A549 (cell line): ENCODE data around the gene MIA. TPM values are rescaled to one million over a fixed set of nuclear protein-coding genes. Genes with fewer than 3 reads are reported as not detected.
A peak's percentile ranks its signal among the peaks of the same experiment; 100 is the strongest.
"Not testable (repeated sequence)": the region's sequence is repeated elsewhere in the genome, so short reads cannot be mapped to it uniquely, and the experiment has no call there.

Source experiments
- ATAC-seq, 2 experiments: fragments of 200-7000 bp in 1 of 2; fragments of >200 bp in 1 of 2; cut with Nextera tagmentation in 1 of 2; cut with Tn5 transposase in 1 of 2; 3 replicates each; pipeline versions ENCODE4 v1.8.0 to v1.9.1; 2018 to 2020; ENCODE audit warnings: mild to moderate bottlenecking in 1 of 2, moderate library complexity in 1 of 2
- CTCF ChIA-PET: fragments of 300-600 bp; sonication (Branson Sonifier 250); formaldehyde crosslinking; extraction: SDS; loops from one replicate; lab custom pipeline; 2021; ENCODE audit warnings: antibody characterized with exemption, inconsistent platforms; lab: Yijun Ruan, JAX
- POLR2A ChIA-PET: fragments of 350-600 bp; formaldehyde crosslinking; extraction: SDS; loops from one replicate; lab custom pipeline; 2021; ENCODE audit warnings: antibody characterized with exemption, inconsistent platforms; lab: Yijun Ruan, JAX
- DNase-seq, 2 experiments: peaks; one replicate each; pipeline versions ENCODE4 v3.0.0 to v3.0.0-alpha.2; 2011 to 2016; ENCODE audit warnings: low read depth in 1 of 2, low spot score in 1 of 2
- FAIRE-seq: peaks from 2 replicates; lab custom pipeline; 2011; peaks lifted over from hg19 to GRCh38; lab: Jason Lieb, UNC
- H3K27ac ChIP-seq, 2 experiments: fragments of >200 bp; sonication (Bioruptor Twin); formaldehyde crosslinking; 3 replicates each; pipeline ENCODE4 v1.5.1; 2016 to 2017
- H3K4me1 ChIP-seq: fragments of >200 bp; sonication (Bioruptor Twin); formaldehyde crosslinking; 3 replicates; pipeline ENCODE4 v1.6.1; 2016
- H3K4me2 ChIP-seq: fragments of >200 bp; sonication (Bioruptor Twin); formaldehyde crosslinking; 3 replicates; pipeline ENCODE4 v1.6.1; 2016
- H3K4me3 ChIP-seq: fragments of >200 bp; sonication (Bioruptor Twin); formaldehyde crosslinking; 3 replicates; pipeline ENCODE4 v1.5.1; 2016
- H3K9me3 ChIP-seq: fragments of >200 bp; sonication (Bioruptor Twin); formaldehyde crosslinking; 3 replicates; pipeline ENCODE4 v1.6.1; 2016
- FOXS1 ChIP-seq: fragments of 250-450 bp; sonication (Bioruptor Pico); IDR thresholded peaks from 2 replicates; pipeline ENCODE4 v1.5.0; 2020; ENCODE audit warnings: mild to moderate bottlenecking, moderate library complexity
- JUN ChIP-seq, 2 experiments: fragments of >200 bp; sonication (Bioruptor Twin); formaldehyde crosslinking; IDR thresholded peaks; 2 replicates in 1 of 2; 3 replicates in 1 of 2; pipeline ENCODE4 v1.6.1; 2016 to 2017
- KDM1A ChIP-seq: fragments of 200-600 bp; sonication (generic); IDR thresholded peaks from 2 replicates; pipeline ENCODE4 v1.6.1; 2016; ENCODE audit warnings: low read depth, mild to moderate bottlenecking
- KDM5A ChIP-seq: fragments of 200-600 bp; sonication (generic); IDR thresholded peaks from 2 replicates; pipeline ENCODE4 v1.6.1; 2016; ENCODE audit warnings: antibody characterized with exemption, mild to moderate bottlenecking
- MAFK ChIP-seq: fragments of 450-650 bp; IDR thresholded peaks from 2 replicates; pipeline ENCODE4 v1.6.1; 2014; ENCODE audit not compliant: partially characterized antibody
- NFE2L2 ChIP-seq: fragments of 150-350 bp; conservative IDR thresholded peaks from 2 replicates; pipeline ENCODE4 v1.6.1; 2014; ENCODE audit warnings: low read length
- NR3C1 ChIP-seq: fragments of >200 bp; sonication (Bioruptor Twin); formaldehyde crosslinking; IDR thresholded peaks from 3 replicates; pipeline ENCODE4 v1.6.1; 2017
- PHF8 ChIP-seq: fragments of 200-600 bp; sonication (generic); IDR thresholded peaks from 2 replicates; pipeline ENCODE4 v1.6.1; 2016; ENCODE audit warnings: low read depth, mild to moderate bottlenecking, antibody characterized with exemption, moderate library complexity, borderline replicate concordance
- POLR2A ChIP-seq: IDR thresholded peaks from 2 replicates; pipeline ENCODE4 v1.6.1; 2012; ENCODE audit warnings: mild to moderate bottlenecking, low read length
- RAD21 ChIP-seq, 2 experiments: fragments of >200 bp in 1 of 2; sonication (Bioruptor Twin) in 1 of 2; formaldehyde crosslinking in 1 of 2; IDR thresholded peaks in 1 of 2; conservative IDR thresholded peaks in 1 of 2; 2 replicates in 1 of 2; 3 replicates in 1 of 2; pipeline ENCODE4 v1.6.1; 2012 to 2018; ENCODE audit warnings: inconsistent platforms in 1 of 2
- RFX5 ChIP-seq: fragments of 450-650 bp; IDR thresholded peaks from 2 replicates; pipeline ENCODE4 v1.7.1; 2014; ENCODE audit warnings: antibody characterized with exemption, mild to moderate bottlenecking, moderate library complexity
- SREBF2 ChIP-seq: fragments of 450-650 bp; IDR thresholded peaks from 2 replicates; pipeline ENCODE4 v1.6.1; 2014; ENCODE audit warnings: mild to moderate bottlenecking, moderate library complexity
- TFCP2L1 ChIP-seq: fragments of 250-450 bp; sonication (Bioruptor Pico); IDR thresholded peaks from 2 replicates; pipeline ENCODE4 v1.5.0; 2021; ENCODE audit warnings: mild to moderate bottlenecking
- WGBS: methylation state at CpG from one replicate; pipeline ENCODE4 v1.1.6; 2017; ENCODE audit errors: missing lambda C conversion rate; 5-methylcytosine and 5-hydroxymethylcytosine counted together
- polyA plus RNA-seq, 4 experiments: library from polyadenylated mRNA; depleted of rRNA in 3 of 4; stranded (reverse); fragments of >200 nt; fragmentation: RNase III in 1 of 4; extraction: RNeasy Plus Mini Kit Qiagen cat#74134 plus additional on column Dnase treatment in 1 of 4; gene quantifications; 2 replicates in 3 of 4; 3 replicates in 1 of 4; pipeline ENCODE4 v1.2.3, GENCODE V29; 2011 to 2017
- TF ChIP-seq, protein P1 (sequence below): IDR thresholded peaks from 2 replicates; pipeline ENCODE4 v1.6.1; 2012
- TF ChIP-seq, protein P2 (sequence below): fragments of 450-650 bp; IDR thresholded peaks from 2 replicates; pipeline ENCODE4 v1.6.1; 2014; ENCODE audit warnings: antibody characterized with exemption
- TF ChIP-seq, protein P3 (sequence below): fragments of 200-600 bp; sonication (generic); IDR thresholded peaks from 2 replicates; pipeline ENCODE4 v1.6.1; 2016; ENCODE audit warnings: antibody characterized with exemption, mild to moderate bottlenecking, moderate library complexity

MIA gene
- polyA plus RNA-seq, 2 of the 4 experiments (the other 2 are of a cell fraction) = not detected

DNA sequence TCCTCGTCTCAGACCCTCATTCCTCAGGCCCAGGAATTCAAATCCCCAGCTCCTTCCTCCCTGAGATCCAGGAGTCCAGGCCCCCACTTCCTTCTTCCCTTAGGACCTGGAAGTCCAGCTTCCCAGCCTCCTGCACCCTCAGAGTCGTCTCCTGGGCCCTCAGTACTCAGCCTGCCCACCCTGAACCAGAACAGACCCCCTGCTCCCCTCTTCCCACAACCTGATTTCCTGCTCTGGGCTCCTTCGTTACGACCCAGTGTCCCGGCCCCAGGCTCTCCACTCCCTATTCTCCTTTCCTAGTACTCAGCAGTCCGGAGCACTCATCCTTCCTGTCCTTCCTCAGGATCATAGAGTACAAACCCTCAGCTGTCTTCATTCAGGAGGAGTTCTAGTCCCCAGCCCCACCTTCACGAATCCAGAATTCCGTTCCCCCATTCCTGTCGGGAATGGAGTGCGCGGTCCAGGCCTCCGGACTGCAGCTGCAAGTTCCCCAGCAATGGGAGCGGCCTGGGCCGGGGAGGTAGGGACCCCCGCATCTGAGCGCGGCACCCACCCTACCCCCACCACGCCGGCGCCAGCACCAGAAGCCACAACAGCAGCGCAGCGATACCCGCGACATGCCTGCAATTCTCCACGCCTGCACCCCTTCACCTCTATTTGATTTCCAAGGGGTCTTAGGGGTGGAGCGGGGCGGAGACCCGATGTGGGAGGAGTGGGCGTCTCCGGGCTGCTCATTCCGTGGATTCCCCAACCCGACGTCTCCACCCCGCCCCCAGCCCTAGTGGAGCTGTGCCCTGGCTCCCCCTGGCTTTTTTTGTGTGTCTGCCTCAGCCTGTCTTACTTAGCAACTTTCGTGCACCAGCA is 36.4 kb downstream of the MIA start:
- POLR2A ChIA-PET = interaction anchor here (1.3 kb wide), 1 partner anchor 33 kb away, joined by 6 read pairs; the partner anchor contains the start of gene RAB4B
- no peak for DNase-seq
- Histone ChIP-seq H3K4me2 (peak overlapping the region; percentile 54), H3K9me3 (no peaks in the 10 kb centered on the region), H3K4me3 (no peak overlapping the region), H3K4me1 (peaks cover 15% of the 10 kb centered on the region)
- no peak for FAIRE-seq
- TF ChIP-seq FOXS1 (CRISPR knock-in tag) (no peak), TFCP2L1 (no peak), JUN (IDR thresholded peaks at IDR 0.05) (0 out of 5 replicates have a peak, but pooled peaks of 1 of the 2 experiments have one; percentile 12)
- TF ChIP-seq, protein P1, sequence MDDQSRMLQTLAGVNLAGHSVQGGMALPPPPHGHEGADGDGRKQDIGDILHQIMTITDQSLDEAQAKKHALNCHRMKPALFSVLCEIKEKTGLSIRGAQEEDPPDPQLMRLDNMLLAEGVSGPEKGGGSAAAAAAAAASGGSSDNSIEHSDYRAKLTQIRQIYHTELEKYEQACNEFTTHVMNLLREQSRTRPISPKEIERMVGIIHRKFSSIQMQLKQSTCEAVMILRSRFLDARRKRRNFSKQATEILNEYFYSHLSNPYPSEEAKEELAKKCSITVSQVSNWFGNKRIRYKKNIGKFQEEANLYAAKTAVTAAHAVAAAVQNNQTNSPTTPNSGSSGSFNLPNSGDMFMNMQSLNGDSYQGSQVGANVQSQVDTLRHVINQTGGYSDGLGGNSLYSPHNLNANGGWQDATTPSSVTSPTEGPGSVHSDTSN = no peak
- TF ChIP-seq, all 56 proteins: peak for 1
- WGBS = 89% methylated on average over 35 of the region's 35 CpGs
- CTCF ChIA-PET = interaction anchor here (0.7 to 1.5 kb wide), 7 partner anchors 8 to 453 kb away, joined by 3 to 8 read pairs (median 4); partner anchors contain the start of gene EGLN2
- peak overlapping the region; percentile 25 to 50; a peak in 4 of 6 replicates for H3K27ac ChIP-seq
- no peak for ATAC-seq

DNA sequence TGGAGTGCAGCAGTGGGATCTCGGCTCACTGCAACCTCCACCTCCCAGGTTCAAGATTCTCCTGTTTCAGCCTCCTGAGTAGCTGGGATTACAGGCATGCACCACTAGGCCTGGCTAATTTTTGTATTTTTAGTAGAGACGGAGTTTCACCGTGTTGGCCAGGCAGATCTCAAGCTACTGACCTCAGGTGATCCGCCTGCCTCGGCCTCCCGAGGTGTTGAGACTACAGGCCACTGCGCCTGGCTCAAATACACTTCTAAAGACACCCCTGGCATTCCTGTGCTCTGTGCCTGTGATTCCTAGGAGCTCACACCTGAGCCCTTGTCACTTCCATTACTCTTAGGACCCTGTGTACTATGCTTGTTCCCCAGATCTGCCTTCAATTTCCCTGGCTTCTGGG is 37.2 kb downstream of the MIA start:
- POLR2A ChIA-PET, H3K4me3 ChIP-seq, H3K4me2 ChIP-seq, ATAC-seq, H3K9me3 ChIP-seq, DNase-seq, FAIRE-seq, H3K4me1 ChIP-seq: not testable (repeated sequence)
- CTCF ChIA-PET = interaction anchor here (0.9 to 1.5 kb wide), 4 partner anchors 14 to 178 kb away, joined by 4 to 8 read pairs (median 5); partner anchors contain the start of gene EGLN2
- WGBS = 95% methylated on average over 7 of the region's 7 CpGs
- peak overlapping the region in 1 of 2 experiments; percentile 35; a peak in 2 of 6 replicates for H3K27ac ChIP-seq

DNA sequence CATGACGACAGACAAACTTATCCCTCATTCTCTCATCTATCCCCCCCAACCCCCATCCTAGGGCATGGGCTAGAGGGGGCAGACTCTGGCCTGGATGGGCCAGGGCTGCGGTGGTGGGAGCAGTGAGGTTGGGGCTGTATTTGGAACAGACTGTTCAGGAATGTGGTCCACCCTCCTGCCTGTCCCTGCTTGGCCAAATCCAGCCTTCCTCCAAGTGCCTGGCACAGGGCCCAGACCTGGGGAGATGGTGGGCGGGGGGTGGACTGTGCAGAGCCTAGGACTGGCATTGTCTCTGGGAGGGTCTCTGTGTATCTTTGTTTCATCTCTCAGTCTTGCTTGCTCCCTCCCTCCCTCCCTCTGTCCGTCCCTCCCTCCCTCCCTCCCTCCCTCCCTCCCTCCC is 37.9 kb downstream of the MIA start:
- Histone ChIP-seq H3K4me1 (peaks cover 9% of the 10 kb centered on the region; the same call in 2 of the 3 replicates), H3K4me3 (no peak overlapping the region), H3K27ac (peak overlapping the region; percentile 12 to 35; a peak in 2 of 6 replicates), H3K4me2 (no peak overlapping the region), H3K9me3 (no peaks in the 10 kb centered on the region)
- FAIRE-seq = no peak
- no peak for DNase-seq
- CTCF ChIA-PET = interaction anchor here (1.0 to 2.0 kb wide), 4 partner anchors 12 to 179 kb away, joined by 4 to 8 read pairs (median 7); partner anchors contain the start of gene EGLN2
- WGBS = 75% methylated on average over 3 of the region's 4 CpGs
- no peak for ATAC-seq
- TF ChIP-seq RFX5 = no peak
- TF ChIP-seq KDM5A = no peak
- TF ChIP-seq JUN (IDR thresholded peaks at IDR 0.05) = no peak
- TF ChIP-seq, protein P2, sequence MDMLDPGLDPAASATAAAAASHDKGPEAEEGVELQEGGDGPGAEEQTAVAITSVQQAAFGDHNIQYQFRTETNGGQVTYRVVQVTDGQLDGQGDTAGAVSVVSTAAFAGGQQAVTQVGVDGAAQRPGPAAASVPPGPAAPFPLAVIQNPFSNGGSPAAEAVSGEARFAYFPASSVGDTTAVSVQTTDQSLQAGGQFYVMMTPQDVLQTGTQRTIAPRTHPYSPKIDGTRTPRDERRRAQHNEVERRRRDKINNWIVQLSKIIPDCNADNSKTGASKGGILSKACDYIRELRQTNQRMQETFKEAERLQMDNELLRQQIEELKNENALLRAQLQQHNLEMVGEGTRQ = no peak
- no peak for TF ChIP-seq KDM1A
- no peak for TF ChIP-seq PHF8
- no peak for TF ChIP-seq POLR2A
- TF ChIP-seq NFE2L2 = no peak
- TF ChIP-seq, protein P3, sequence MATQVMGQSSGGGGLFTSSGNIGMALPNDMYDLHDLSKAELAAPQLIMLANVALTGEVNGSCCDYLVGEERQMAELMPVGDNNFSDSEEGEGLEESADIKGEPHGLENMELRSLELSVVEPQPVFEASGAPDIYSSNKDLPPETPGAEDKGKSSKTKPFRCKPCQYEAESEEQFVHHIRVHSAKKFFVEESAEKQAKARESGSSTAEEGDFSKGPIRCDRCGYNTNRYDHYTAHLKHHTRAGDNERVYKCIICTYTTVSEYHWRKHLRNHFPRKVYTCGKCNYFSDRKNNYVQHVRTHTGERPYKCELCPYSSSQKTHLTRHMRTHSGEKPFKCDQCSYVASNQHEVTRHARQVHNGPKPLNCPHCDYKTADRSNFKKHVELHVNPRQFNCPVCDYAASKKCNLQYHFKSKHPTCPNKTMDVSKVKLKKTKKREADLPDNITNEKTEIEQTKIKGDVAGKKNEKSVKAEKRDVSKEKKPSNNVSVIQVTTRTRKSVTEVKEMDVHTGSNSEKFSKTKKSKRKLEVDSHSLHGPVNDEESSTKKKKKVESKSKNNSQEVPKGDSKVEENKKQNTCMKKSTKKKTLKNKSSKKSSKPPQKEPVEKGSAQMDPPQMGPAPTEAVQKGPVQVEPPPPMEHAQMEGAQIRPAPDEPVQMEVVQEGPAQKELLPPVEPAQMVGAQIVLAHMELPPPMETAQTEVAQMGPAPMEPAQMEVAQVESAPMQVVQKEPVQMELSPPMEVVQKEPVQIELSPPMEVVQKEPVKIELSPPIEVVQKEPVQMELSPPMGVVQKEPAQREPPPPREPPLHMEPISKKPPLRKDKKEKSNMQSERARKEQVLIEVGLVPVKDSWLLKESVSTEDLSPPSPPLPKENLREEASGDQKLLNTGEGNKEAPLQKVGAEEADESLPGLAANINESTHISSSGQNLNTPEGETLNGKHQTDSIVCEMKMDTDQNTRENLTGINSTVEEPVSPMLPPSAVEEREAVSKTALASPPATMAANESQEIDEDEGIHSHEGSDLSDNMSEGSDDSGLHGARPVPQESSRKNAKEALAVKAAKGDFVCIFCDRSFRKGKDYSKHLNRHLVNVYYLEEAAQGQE = no peak
- no peak for TF ChIP-seq NR3C1
- no peak for TF ChIP-seq RAD21 (conservative IDR thresholded peaks at IDR 0.05 in 1 of 2, IDR thresholded peaks at IDR 0.05 in 1 of 2)
- no peak for TF ChIP-seq SREBF2
- TF ChIP-seq MAFK = no peak
- TF ChIP-seq FOXS1 (CRISPR knock-in tag) = no peak
- POLR2A ChIA-PET = no interaction called here
